SK-MEL-5 (cell line): ENCODE data around the gene LDHA. TPM values are rescaled to one million over a fixed set of nuclear protein-coding genes. Genes with fewer than 3 reads are reported as not detected.
"Not testable (repeated sequence)": the region's sequence is repeated elsewhere in the genome, so short reads cannot be mapped to it uniquely, and the experiment has no call there.

Experiments used
- DNase-seq: peaks from one replicate; pipeline ENCODE4 v3.0.0-alpha.2; 2016; ENCODE audit warnings: low read depth, low spot score
- in situ Hi-C: cut with HindIII; loops from 2 replicates; pipeline ENCODE4 v1.10.0; 2016; ENCODE audit warnings: low sequenced_read_pairs, high pct_unique_total_duplicates, low pct_unique_long_range_greater_than_20kb
- total RNA-seq: library from RNA; depleted of rRNA; stranded (reverse); fragments of >200 nt; shearing (Covaris generic); gene quantifications from 2 replicates; pipeline ENCODE4 v1.2.3, GENCODE V29; 2014

Gene LDHA
- total RNA-seq, 1 experiment from 2014 or later: 1,308 TPM

GRCh38 chr11:18390088-18390487 is 4.3 kb upstream of the LDHA start:
- DNase-seq: no peak
- in situ Hi-C loops: no loop called here

- in situ Hi-C loops: no loop called here
- DNase-seq: peak; percentile 29
Measured at GRCh38 chr11:18392434-18393321, 1.7 kb upstream of the LDHA start.

GRCh38 chr11:18393581-18394274 is 635 bp upstream of the LDHA start:
- in situ Hi-C loops: no loop called here
- no peak for DNase-seq

GRCh38 chr11:18394928-18395734 is 768 bp downstream of the LDHA start:
- in situ Hi-C loops: no loop called here
- no peak for DNase-seq

- in situ Hi-C loops: no loop called here
- DNase-seq: peak; percentile 98
Measured at GRCh38 chr11:18395735-18396504, 1.6 kb downstream of the LDHA start.

GRCh38 chr11:18397921-18398320 is 3.6 kb downstream of the LDHA start:
- in situ Hi-C loops: no loop called here

GRCh38 chr11:18401077-18401476 is 6.7 kb downstream of the LDHA start:
- DNase-seq, in situ Hi-C loops: not testable (repeated sequence)

More at GRCh38 chr11:18397921-18398320, 3.6 kb downstream of the LDHA start:
- no peak for DNase-seq

GRCh38 chr11:18404062-18404461 is 9.7 kb downstream of the LDHA start:
- no peak for DNase-seq
- in situ Hi-C loops: no loop called here

GRCh38 chr11:18407400-18407799 is 13.0 kb downstream of the LDHA start:
- DNase-seq, in situ Hi-C loops: not testable (repeated sequence)

GRCh38 chr11:18408558-18409291 is 14.4 kb downstream of the LDHA start:
- in situ Hi-C loops: no loop called here
- DNase-seq: peak; percentile 40

GRCh38 chr11:18416459-18416858 is 22.1 kb downstream of the LDHA start:
- in situ Hi-C loops: no loop called here
- DNase-seq: no peak

GRCh38 chr11:18419040-18419439 is 24.7 kb downstream of the LDHA start:
- in situ Hi-C loops: no loop called here
- DNase-seq: no peak

GRCh38 chr11:18420067-18420466 is 25.7 kb downstream of the LDHA start:
- in situ Hi-C loops: no loop called here

GRCh38 chr11:18427240-18427639 is 32.9 kb downstream of the LDHA start:
- in situ Hi-C loops: no loop called here
- no peak for DNase-seq

More at GRCh38 chr11:18420067-18420466, 25.7 kb downstream of the LDHA start:
- DNase-seq: no peak

GRCh38 chr11:18429332-18429731 is 35.0 kb downstream of the LDHA start:
- in situ Hi-C loops: no loop called here

GRCh38 chr11:18438691-18439090 is 44.3 kb downstream of the LDHA start:
- no peak for DNase-seq
- in situ Hi-C loops: no loop called here

More at GRCh38 chr11:18429332-18429731, 35.0 kb downstream of the LDHA start:
- no peak for DNase-seq

- in situ Hi-C loops: no loop called here
- DNase-seq: no peak
Measured at GRCh38 chr11:18449251-18449650, 54.9 kb downstream of the LDHA start.
